NCI-H2227 (cell line): ENCODE results near the gene PHC3.
"Not testable (repeated sequence)": the region's sequence is repeated elsewhere in the genome, so short reads cannot be mapped to it uniquely, and the experiment has no call there.

Experiments used
- DNase-seq: peaks from one replicate; lab custom pipeline; 2025; ENCODE audit not compliant: unreplicated experiment; lab: John Stamatoyannopoulos, UW

The PHC3 gene

DNA sequence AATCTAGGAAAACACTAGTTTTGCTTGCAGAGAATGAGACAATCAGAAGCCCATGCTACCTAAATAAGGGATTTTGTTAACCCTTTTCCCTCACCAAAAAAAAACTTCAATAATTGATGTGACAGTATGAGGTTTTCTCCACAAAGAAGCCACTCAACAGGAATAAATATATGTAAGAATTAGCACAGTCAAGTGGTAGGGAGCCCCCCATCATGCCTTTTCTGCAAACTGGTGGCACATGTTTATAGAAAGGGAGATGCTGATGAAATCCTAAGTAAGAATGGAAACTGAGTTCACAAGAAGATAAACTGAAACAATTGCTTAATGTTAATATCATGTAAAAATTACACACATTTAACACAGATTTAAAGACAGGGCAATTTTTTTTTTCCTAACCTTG is 51.0 kb downstream of the PHC3 start:
- DNase-seq, result no peak

GRCh38 chr3:170128977-170129431 is 52.5 kb downstream of the PHC3 start:
- no peak for DNase-seq

GRCh38 chr3:170128259-170128976 is 53.1 kb downstream of the PHC3 start:
- DNase-seq, result no peak

DNA sequence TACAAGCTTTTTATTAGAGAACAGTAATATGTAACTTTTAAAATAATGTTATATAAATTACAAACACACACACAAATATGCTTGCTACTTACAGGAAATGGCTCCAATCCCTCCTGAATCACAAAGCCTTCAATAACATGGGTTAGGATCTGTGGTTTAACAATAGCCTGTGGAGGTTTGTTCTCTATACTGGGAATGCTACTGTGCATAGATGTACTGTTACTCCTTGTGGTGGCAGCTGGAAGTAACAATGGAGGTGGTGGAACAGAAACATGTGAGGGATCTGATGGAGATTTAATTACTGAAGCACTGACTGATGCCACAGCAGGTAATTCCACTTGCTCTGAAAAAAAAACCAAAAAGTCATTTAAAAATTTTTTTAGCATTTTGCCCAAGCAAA is 64.4 kb downstream of the PHC3 start:
- DNase-seq, result no peak

- not testable (repeated sequence) for DNase-seq
These were observed 67.4 kb downstream of the PHC3 start for GRCh38 chr3:170114165-170114564.

DNA sequence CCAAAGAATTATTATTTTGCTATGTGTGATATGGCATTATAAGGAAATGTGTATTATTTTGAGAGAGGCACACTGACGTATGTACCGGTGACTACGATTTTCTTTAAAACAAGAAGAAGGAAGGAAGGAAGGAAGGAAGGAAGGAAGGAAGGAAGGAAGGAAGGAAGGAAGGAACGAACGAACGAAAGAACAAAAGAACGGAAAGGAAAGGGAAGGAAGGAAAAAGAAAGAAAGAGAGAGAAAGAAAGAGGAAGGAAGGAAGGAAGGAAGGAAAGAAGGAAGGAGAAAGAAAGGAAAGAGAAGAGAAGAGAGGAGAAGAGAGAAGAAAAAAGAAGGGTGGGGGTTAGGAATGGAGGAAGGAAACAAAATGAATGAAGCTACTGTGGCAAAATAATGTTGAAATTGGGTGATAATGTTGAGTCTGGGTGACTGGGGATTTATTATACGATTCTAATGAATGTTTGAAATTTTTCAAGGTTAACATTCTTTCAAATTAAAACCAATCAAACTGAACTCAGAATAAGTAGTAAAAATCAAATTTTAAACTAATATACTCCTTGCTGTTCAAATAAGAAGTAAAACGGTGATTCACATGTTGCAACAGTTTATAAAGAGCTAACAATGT is 70.3 kb downstream of the PHC3 start:
- DNase-seq, result no peak

GRCh38 chr3:170109579-170110293 is 71.8 kb downstream of the PHC3 start:
- DNase-seq, result no peak

- DNase-seq, result no peak
These were observed 72.6 kb downstream of the PHC3 start for GRCh38 chr3:170108955-170109354.

DNA sequence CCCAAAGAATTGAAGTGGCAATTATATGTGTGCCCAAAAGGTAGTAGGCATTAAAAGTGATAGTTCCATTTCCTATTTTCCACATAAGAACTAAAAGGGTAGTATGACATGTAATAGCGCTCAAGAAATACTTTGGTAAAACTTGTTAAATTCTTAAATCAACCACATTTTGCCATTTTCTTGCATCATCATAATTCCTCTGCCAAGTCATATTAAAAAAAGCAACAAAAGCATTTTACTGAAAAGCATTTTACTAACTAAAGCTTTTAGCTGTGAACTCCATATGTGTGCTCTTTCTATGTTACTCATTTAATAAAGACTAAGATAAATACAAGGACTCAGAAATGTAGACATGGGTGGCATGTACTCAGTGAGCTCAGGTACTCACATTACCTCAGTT is 73.6 kb downstream of the PHC3 start:
- no peak for DNase-seq

DNA sequence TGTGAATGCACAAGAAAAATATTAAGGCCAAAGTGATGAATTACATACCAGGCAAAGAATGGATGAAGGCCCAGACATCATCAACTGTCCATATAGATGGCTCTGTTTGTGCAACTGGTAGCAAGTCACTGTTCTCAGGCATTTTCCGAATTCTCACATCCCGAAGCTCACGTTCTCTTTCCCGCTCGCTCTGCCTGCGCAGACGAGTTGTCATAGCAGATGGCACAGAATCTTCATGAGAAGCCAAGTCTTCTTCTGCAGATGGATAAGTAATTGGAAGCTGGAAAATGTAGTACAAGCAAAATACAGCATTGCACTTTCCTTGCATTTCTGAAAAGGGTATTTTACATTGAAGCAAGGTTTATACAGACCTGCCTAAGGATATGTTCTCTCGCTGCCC is 79.1 kb downstream of the PHC3 start:
- no peak for DNase-seq

- DNase-seq, result no peak
These were observed 80.6 kb downstream of the PHC3 start for GRCh38 chr3:170100944-170101343.

- DNase-seq, result no peak
These were observed 82.8 kb downstream of the PHC3 start for GRCh38 chr3:170098753-170099152.

DNA sequence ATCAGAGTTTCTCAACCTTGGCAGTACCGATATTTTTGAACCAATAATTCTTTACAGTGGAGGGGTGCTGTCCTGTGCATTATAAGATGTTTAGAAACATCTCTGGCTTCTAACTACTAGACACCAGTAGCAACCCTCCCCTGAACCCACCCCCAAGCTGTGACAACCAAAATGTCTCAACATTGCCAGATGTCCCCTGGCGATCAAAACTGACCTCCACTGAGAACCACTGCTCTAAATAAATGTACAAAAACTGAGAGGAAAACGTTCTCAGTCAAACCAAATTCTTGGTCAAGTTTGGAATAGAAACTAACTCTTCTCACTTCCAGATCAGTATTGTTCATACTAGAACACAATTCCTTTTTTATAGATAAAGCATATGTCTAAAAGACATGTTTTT is 85.2 kb downstream of the PHC3 start:
- no peak for DNase-seq

- no peak for DNase-seq
These were observed 85.8 kb downstream of the PHC3 start for GRCh38 chr3:170095771-170096170.

DNA sequence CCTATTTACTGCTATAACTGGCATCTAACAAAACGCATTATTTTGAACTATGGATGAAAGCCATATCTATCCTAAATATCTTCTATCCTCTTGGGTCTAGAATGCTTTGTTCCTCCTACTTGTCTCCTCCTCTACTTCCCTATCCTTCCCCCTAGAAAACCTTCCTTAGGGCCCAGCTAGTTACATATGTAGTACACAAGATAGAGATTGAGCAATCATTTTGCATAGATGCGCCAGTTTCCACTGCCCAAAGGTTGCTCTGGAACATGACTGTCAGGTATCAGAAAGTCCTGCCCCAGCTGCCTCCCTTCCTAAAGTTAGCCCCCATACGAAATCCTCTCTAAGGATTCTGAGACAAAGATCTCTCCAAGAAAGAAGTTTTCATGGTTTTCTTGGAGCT is 88.6 kb downstream of the PHC3 start:
- no peak for DNase-seq

DNA sequence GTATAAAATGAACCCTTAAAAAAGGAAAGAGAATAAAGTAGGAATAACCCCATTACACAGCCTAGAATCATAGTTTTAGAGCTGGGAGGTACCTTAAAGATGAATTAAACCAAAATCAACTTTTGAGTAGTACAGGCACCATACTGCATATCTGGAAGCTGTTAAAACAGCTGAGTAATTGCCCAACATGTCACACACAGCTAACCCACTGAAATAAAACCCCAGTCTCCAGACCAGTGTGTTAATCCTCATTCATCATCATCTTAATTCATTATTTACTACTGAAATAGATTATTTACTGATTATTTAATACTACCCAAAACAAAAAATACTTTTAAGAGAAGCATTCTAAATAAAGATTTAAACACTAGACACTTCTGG is 90.9 kb downstream of the PHC3 start:
- DNase-seq, result no peak

DNA sequence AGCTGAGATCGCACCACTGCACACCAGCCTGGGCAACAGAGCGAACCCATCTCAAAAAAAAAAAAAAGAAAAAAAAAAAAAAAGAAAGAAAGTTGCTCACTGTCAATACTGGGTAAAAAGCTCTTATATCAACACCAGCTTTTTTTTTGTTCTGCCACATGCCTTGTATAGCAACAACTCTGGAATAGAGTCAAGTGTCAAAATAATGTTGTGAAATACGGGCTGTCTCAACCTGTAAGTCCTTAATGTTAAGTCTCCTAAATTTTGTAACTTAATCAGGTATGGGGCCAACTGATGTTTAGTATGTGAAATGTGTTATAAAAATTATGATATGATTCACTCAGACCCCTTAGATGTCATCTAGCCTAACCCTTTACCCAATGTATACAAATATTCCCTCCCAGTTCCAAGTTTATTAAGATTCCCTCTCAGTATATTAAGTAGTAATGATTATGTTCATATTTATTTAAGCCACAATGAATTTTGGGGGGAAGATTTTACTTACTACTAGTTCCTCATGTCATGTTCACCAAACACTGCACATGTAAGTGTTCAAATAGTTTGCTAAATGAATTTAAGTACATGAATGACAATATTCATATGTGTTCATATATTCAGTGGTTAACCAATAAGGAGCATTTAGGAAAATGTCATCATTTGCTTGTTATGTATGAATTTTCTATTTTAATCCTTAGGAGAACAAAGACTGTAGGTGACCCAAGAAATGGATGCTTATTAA is 91.5 kb downstream of the PHC3 start:
- DNase-seq, result no peak

GRCh38 chr3:170085396-170085795 is 96.1 kb downstream of the PHC3 start:
- no peak for DNase-seq

GRCh38 chr3:170083343-170083742 is 98.2 kb downstream of the PHC3 start:
- DNase-seq, result no peak

GRCh38 chr3:170081079-170081741 is 100.3 kb downstream of the PHC3 start:
- DNase-seq, result no peak

- no peak for DNase-seq
These were observed 100.9 kb downstream of the PHC3 start for GRCh38 chr3:170080605-170081004.
